GM21423 (cell line): ENCODE data around the gene NTN4.
"Not testable (repeated sequence)": the region's sequence is repeated elsewhere in the genome, so short reads cannot be mapped to it uniquely, and the experiment has no call there.

Experiments used
- ATAC-seq: cut with Tn5 transposase; IDR thresholded peaks from one replicate; pipeline ENCODE4 v1.9.1; 2021; ENCODE audit warnings: mild to moderate bottlenecking, moderate library complexity; ENCODE audit not compliant: unreplicated experiment

The NTN4 gene

GRCh38 chr12:95790033-95790916, at the start of gene NTN4:
Gene NTN4 (minus strand): TSS chr12:95790764. CDS start chr12:95790309, 455 bp downstream.
- no peak for ATAC-seq

GRCh38 chr12:95838125-95838524, 47.6 kb upstream of the NTN4 start:
- ATAC-seq: no peak

DNA sequence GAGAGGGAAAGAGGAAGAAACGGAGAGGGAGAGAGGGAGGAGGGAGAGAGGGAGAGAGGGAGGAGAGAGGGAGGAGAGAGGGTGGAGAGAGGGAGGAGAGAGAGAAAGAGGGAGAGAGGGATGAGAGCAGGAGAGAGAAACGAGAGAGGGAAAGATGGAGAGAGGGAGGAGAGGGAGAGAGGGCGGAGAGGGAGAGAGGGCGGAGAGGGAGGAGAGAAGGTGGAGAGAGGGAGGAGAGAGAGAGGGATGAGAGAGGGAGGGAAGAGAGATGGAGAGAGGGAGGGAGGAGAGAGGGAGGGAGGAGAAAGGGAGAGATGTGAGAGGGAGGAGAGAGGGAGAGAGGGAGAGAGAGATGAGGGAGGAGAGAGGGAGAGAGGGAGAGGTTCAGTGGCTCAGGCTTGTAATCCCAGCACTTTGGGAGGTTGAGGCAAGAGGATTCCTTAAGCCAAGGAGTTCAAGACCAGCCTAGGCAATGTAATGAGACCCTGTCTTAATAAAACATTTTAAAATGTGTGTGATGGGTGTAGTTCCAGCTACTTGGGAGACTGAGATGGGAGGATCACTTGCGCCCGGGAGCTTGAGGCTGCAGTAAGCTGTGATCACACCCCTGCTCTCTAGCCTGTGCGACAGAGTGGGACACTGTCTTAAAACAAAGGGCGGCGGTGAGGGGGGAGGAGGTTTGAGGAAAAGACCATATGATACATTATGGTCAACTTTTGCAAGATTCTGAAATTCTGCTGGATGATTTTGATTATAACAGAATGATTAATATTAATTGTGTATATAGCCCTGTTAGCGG, 46.9 kb upstream of the NTN4 start:
- no peak for ATAC-seq

GRCh38 chr12:95836630-95837239, 46.2 kb upstream of the NTN4 start:
- ATAC-seq: no peak

GRCh38 chr12:95836185-95836609, 45.6 kb upstream of the NTN4 start:
- ATAC-seq: no peak

DNA sequence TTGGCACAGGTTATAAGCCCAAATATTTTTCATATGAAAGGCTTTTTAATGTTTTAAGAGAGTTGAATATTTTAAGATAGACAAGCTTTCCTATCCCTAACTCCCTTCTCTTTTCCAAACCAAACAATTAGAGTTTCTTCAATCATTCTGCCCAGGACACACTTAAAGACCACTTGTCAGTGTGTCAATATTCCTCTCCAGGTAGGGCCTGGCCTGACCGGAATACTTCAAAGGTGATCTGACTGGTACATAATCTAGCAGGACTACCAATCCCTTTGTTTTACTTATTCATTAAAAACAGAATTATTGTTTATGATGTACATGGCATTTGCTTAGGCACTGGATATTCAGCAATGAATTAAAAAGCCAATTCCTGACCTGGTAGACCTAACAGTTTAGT, 44.0 kb upstream of the NTN4 start:
- no peak for ATAC-seq

DNA sequence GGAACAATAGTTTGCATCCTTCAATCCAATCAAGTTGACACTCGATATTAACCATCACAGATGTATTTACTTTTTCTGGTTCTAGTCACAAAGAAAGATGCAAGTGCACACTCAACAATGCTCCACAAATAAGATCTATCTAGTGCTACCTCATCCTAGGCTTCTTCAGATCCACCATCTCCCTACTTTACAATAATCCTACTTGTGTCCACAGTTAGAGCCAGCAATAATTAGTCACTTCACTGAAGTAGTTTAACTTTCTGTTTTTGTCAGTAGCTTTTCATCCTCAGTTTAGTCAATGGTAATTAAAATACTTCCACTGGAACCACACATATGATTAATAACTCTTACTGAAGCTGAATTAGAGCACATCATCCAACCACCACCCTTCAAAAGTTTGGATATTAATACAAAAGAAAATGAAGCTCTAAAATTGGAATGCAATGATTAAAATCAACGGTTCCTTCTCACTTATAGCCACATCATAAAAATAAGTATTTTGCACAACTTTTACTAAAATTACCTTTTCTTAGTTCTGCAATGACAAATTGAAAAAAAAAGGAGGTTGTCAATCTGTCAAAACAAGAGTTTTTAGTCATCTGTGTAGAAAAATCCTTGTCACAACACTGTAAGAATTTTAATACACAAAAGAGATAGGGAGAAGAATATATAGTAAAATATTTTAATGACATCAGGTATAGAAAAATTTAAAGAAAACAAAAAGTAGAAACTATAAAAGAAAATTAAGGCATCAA, 39.9 kb upstream of the NTN4 start:
- no peak for ATAC-seq

GRCh38 chr12:95829395-95829794, 38.8 kb upstream of the NTN4 start:
- ATAC-seq: no peak

DNA sequence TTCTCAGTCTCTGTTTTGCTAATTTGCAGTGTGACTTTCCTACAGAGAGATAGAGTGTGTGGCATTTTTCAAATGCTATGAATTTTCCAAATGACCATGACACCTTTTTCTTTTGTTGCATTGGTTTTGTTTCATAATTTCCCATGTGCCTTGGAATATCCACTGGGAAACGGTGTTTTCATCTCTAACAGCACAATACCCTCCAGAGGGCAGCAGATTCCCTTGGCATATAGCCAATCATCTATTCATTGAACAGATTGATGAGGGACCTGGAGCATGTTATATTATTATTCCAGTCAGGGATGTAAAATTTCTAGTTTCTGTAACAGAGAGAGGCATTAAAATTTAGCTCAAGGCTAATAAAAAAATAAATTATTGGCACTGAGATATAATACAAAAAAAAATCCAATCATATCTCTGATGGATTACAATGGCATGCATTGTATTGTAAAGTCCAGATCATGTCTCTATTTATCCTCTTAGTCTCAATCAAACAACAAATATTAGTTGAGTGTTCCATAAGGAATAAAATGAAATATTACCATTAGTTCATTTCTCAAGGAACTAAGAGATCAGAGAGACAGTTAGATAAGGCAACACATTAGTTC, 29.6 kb upstream of the NTN4 start:
- ATAC-seq: no peak

GRCh38 chr12:95815632-95816212, 25.2 kb upstream of the NTN4 start:
- ATAC-seq: no peak

- not testable (repeated sequence) for ATAC-seq
These were observed 21.6 kb upstream of the NTN4 start for GRCh38 chr12:95812155-95812554.

- no peak for ATAC-seq
These were observed 19.8 kb upstream of the NTN4 start for GRCh38 chr12:95810411-95810810.

GRCh38 chr12:95809000-95809680, 18.6 kb upstream of the NTN4 start:
- ATAC-seq: no peak

DNA sequence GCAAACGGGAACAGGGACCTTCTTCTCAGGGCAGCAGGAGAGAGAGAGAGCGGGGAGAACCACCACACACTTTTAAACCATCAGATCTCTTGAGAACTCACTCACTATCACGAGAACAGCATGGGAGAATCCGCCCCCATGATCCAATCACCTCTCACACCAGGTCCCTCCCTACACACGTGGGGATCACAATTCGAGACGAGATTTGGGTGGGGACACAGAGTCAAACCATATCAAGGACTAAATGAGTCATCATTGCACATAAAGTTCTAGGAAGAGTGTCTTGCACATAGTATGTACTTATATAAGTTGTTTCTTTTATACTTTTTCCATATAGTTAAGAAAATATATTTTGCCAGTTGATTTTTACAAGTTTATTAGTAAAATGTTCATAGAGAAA, 17.6 kb upstream of the NTN4 start:
- ATAC-seq: no peak

- ATAC-seq: no peak
These were observed 15.5 kb upstream of the NTN4 start for GRCh38 chr12:95805864-95806671.

- no peak for ATAC-seq
These were observed 13.7 kb upstream of the NTN4 start for GRCh38 chr12:95804291-95804690.

GRCh38 chr12:95803817-95804216, 13.3 kb upstream of the NTN4 start:
- ATAC-seq: no peak

GRCh38 chr12:95802482-95803270, 12.1 kb upstream of the NTN4 start:
- ATAC-seq: no peak
